Loucy (cell line): Measurements from ENCODE around the gene CLASP1.

Experiments
- H2AFZ ChIP-seq: fragments of 200-600 bp; sonication (generic); 2 replicates; pipeline ENCODE4 v1.6.0; 2016; ENCODE audit warnings: antibody characterized with exemption, mild to moderate bottlenecking, low read length, moderate library complexity
- H3F3A ChIP-seq: fragments of 200-600 bp; 2 replicates; pipeline ENCODE4 v1.6.0; 2016; ENCODE audit warnings: antibody characterized with exemption, low read depth, mild to moderate bottlenecking
- H3K27me3 ChIP-seq: fragments of 200-600 bp; sonication (generic); 2 replicates; pipeline ENCODE4 v1.6.1; 2014; ENCODE audit warnings: low read length, mild to moderate bottlenecking; ENCODE audit not compliant: insufficient read depth, poor library complexity, severe bottlenecking
- H3K36me3 ChIP-seq: fragments of 200-600 bp; sonication (generic); 2 replicates; pipeline ENCODE4 v1.6.1; 2016; ENCODE audit warnings: low read length; ENCODE audit not compliant: insufficient read depth
- H3K4me1 ChIP-seq: fragments of 200-600 bp; sonication (generic); 2 replicates; pipeline ENCODE4 v1.5.1; 2014; ENCODE audit warnings: low read length, mild to moderate bottlenecking; ENCODE audit not compliant: insufficient read depth, poor library complexity, severe bottlenecking
- H3K4me2 ChIP-seq: fragments of 200-600 bp; sonication (generic); 2 replicates; pipeline ENCODE4 v1.6.0; 2014; ENCODE audit warnings: antibody characterized with exemption, low read length, low read depth, mild to moderate bottlenecking; ENCODE audit not compliant: poor library complexity, severe bottlenecking
- H3K4me3 ChIP-seq: fragments of 200-600 bp; sonication (generic); 2 replicates; pipeline ENCODE4 v1.5.1; 2014; ENCODE audit warnings: low read length, mild to moderate bottlenecking, mixed read lengths; ENCODE audit not compliant: poor library complexity, severe bottlenecking
- H3K79me2 ChIP-seq: fragments of 200-600 bp; sonication (generic); 2 replicates; pipeline ENCODE4 v1.6.1; 2014; ENCODE audit warnings: low read length; ENCODE audit not compliant: insufficient read depth
- H3K9ac ChIP-seq: fragments of 200-600 bp; sonication (generic); 2 replicates; pipeline ENCODE4 v1.6.0; 2014; ENCODE audit warnings: mild to moderate bottlenecking, low read depth, low read length, moderate library complexity; ENCODE audit not compliant: poor library complexity, severe bottlenecking
- H3K9me2 ChIP-seq: fragments of 200-600 bp; sonication (generic); replicated peaks from 2 replicates; pipeline ENCODE4 v1.6.1; 2016; ENCODE audit warnings: low read depth, low read length, mixed read lengths
- H3K9me3 ChIP-seq: fragments of 200-600 bp; sonication (generic); 2 replicates; pipeline ENCODE4 v1.6.1; 2014; ENCODE audit warnings: mild to moderate bottlenecking, antibody characterized with exemption, low read length, low read depth; ENCODE audit not compliant: insufficient read depth
- H4K20me1 ChIP-seq: fragments of 200-600 bp; sonication (generic); 2 replicates; pipeline ENCODE4 v1.6.0; 2014; ENCODE audit warnings: antibody characterized with exemption, low read length, mild to moderate bottlenecking; ENCODE audit not compliant: insufficient read depth, poor library complexity, severe bottlenecking
- CTCF ChIP-seq: fragments of 200-600 bp; sonication (generic); conservative IDR thresholded peaks from 2 replicates; pipeline ENCODE4 v1.5.1; 2014; ENCODE audit warnings: mild to moderate bottlenecking, antibody characterized with exemption, low read length
- EZH2phosphoT487 ChIP-seq: fragments of 200-600 bp; IDR thresholded peaks from 2 replicates; pipeline ENCODE4 v1.6.1; 2018; ENCODE audit warnings: antibody characterized with exemption, mild to moderate bottlenecking, moderate library complexity, borderline replicate concordance

CLASP1 gene

GRCh38 chr2:121476684-121477083, 172.6 kb downstream of the CLASP1 start:
- H3K9me2 ChIP-seq = no peaks in the 10 kb centered on the region
- no peak overlapping the region for H3K4me2 ChIP-seq
- peaks cover 76% of the 10 kb centered on the region for H3K79me2 ChIP-seq
- H3K9ac ChIP-seq = no peak overlapping the region
- TF ChIP-seq EZH2phosphoT487 (no peak), CTCF (no peak)
- H3K4me3 ChIP-seq = no peak overlapping the region
- no peaks in the 10 kb centered on the region for H3K27me3 ChIP-seq
- H2AFZ ChIP-seq = no peak overlapping the region
- H4K20me1 ChIP-seq = peaks cover 41% of the 10 kb centered on the region
- H3F3A ChIP-seq = peaks cover 4% of the 10 kb centered on the region; the same call in 1 of the 2 replicates
- H3K36me3 ChIP-seq = peaks cover 5% of the 10 kb centered on the region; the same call in 1 of the 2 replicates
- H3K4me1 ChIP-seq = peaks cover 9% of the 10 kb centered on the region
- H3K9me3 ChIP-seq = no peaks in the 10 kb centered on the region

- Histone ChIP-seq H3K4me2 (no peak overlapping the region), H3K27me3 (no peaks in the 10 kb centered on the region), H3K9me2 (no peaks in the 10 kb centered on the region), H3K36me3 (peaks cover 11% of the 10 kb centered on the region; the same call in 1 of the 2 replicates), H3K4me3 (no peak overlapping the region), H3K4me1 (peaks cover 9% of the 10 kb centered on the region), H4K20me1 (peaks cover 41% of the 10 kb centered on the region), H3K9me3 (no peaks in the 10 kb centered on the region), H2AFZ (no peak overlapping the region), H3K79me2 (peaks cover 76% of the 10 kb centered on the region), H3K9ac (no peak overlapping the region), H3F3A (peaks cover 4% of the 10 kb centered on the region; the same call in 1 of the 2 replicates)
- TF ChIP-seq EZH2phosphoT487 = no peak
- TF ChIP-seq CTCF = no peak
Observed at GRCh38 chr2:121475811-121476571, 173.3 kb downstream of the CLASP1 start.

GRCh38 chr2:121473512-121473911, 175.8 kb downstream of the CLASP1 start:
- Histone ChIP-seq H3K79me2 (peaks cover 54% of the 10 kb centered on the region), H3K27me3 (no peaks in the 10 kb centered on the region), H3K36me3 (peaks cover 31% of the 10 kb centered on the region; the same call in 1 of the 2 replicates), H3K4me2 (no peak overlapping the region), H3K4me3 (no peak overlapping the region), H3F3A (peaks cover 4% of the 10 kb centered on the region; the same call in 1 of the 2 replicates), H3K9me3 (no peaks in the 10 kb centered on the region), H2AFZ (no peak overlapping the region), H4K20me1 (peaks cover 32% of the 10 kb centered on the region), H3K9me2 (no peaks in the 10 kb centered on the region), H3K4me1 (peaks cover 9% of the 10 kb centered on the region), H3K9ac (no peak overlapping the region)
- TF ChIP-seq EZH2phosphoT487 = no peak
